Neural cell (in vitro differentiated cells): ENCODE measurements around the gene JMJD1C. TPM values are rescaled to one million over a fixed set of nuclear protein-coding genes. Genes with fewer than 3 reads are reported as not detected.

ENCODE experiments used
- H2AFZ ChIP-seq: fragments of 200-600, 300-800 bp; sonication (generic), shearing (Covaris generic); 2 replicates; pipeline ENCODE4 v1.6.0; 2014; ENCODE audit warnings: low read depth, mild to moderate bottlenecking, antibody characterized with exemption, low read length, moderate library complexity
- H3F3A ChIP-seq: fragments of 200-600 bp; shearing (Covaris generic); 2 replicates; pipeline ENCODE4 v1.6.1; 2016; ENCODE audit warnings: mild to moderate bottlenecking, moderate library complexity, mixed read lengths, antibody characterized with exemption, low read length; ENCODE audit not compliant: insufficient read depth, poor library complexity, severe bottlenecking
- H3K27ac ChIP-seq: fragments of 200-600, 300-800 bp; sonication (generic), shearing (Covaris generic); 2 replicates; pipeline ENCODE4 v1.5.1; 2014; ENCODE audit warnings: mild to moderate bottlenecking, low read length, moderate library complexity
- H3K27me3 ChIP-seq: fragments of 300-800, 200-600 bp; sonication (generic), shearing (Covaris generic); 2 replicates; pipeline ENCODE4 v1.6.0; 2014; ENCODE audit warnings: mild to moderate bottlenecking, low read depth, low read length, moderate library complexity; ENCODE audit not compliant: insufficient read depth
- H3K36me3 ChIP-seq: fragments of 300-800, 200-600 bp; sonication (generic), shearing (Covaris generic); 2 replicates; pipeline ENCODE4 v1.5.1; 2014; ENCODE audit warnings: mild to moderate bottlenecking, antibody characterized with exemption, low read length, moderate library complexity; ENCODE audit not compliant: insufficient read depth
- H3K4me2 ChIP-seq: fragments of 300-800, 200-600 bp; sonication (generic), shearing (Covaris generic); 2 replicates; pipeline ENCODE4 v1.6.0; 2014; ENCODE audit warnings: mild to moderate bottlenecking, low read length
- H3K4me3 ChIP-seq: fragments of 300-800, 200-600 bp; sonication (generic), shearing (Covaris generic); 2 replicates; pipeline ENCODE4 v1.5.1; 2014; ENCODE audit warnings: mild to moderate bottlenecking, low read length, moderate library complexity
- H3K79me2 ChIP-seq: fragments of 200-600 bp; shearing (Covaris generic); replicated peaks from 2 replicates; pipeline ENCODE4 v1.6.0; 2014; ENCODE audit warnings: mild to moderate bottlenecking, low read length, moderate library complexity; ENCODE audit not compliant: insufficient read depth
- H3K9ac ChIP-seq: fragments of 300-800, 200-600 bp; sonication (generic), shearing (Covaris generic); 2 replicates; pipeline ENCODE4 v1.6.1; 2016; ENCODE audit warnings: mild to moderate bottlenecking, low read length, mixed read lengths
- H3K9me2 ChIP-seq: fragments of 200-600 bp; shearing (Covaris generic); 2 replicates; pipeline ENCODE4 v1.6.1; 2016; ENCODE audit warnings: mild to moderate bottlenecking, low read length, mixed read lengths; ENCODE audit not compliant: insufficient read depth
- H3K9me3 ChIP-seq: fragments of 200-600, 300-800 bp; sonication (generic), shearing (Covaris generic); 2 replicates; pipeline ENCODE4 v1.6.1; 2016; ENCODE audit warnings: mild to moderate bottlenecking, mixed run types, low read length, moderate library complexity, mixed read lengths
- H4K20me1 ChIP-seq: fragments of 200-600 bp; shearing (Covaris generic); 2 replicates; pipeline ENCODE4 v1.6.1; 2016; ENCODE audit warnings: mild to moderate bottlenecking, mixed run types; ENCODE audit not compliant: insufficient read depth
- EP300 ChIP-seq: fragments of 450-650 bp; conservative IDR thresholded peaks from 2 replicates; pipeline ENCODE4 v1.6.1; 2014; ENCODE audit warnings: antibody characterized with exemption, mild to moderate bottlenecking, moderate library complexity; ENCODE audit not compliant: poor library complexity, severe bottlenecking
- EZH2 ChIP-seq: fragments of 200-600, 300-800 bp; shearing (Covaris generic), sonication (generic); IDR thresholded peaks from 2 replicates; pipeline ENCODE4 v1.6.1; 2014; ENCODE audit warnings: antibody characterized with exemption, low read length, borderline replicate concordance, mild to moderate bottlenecking; ENCODE audit not compliant: insufficient read depth, poor library complexity, severe bottlenecking
- MXI1 ChIP-seq: fragments of 450-650 bp; conservative IDR thresholded peaks from 2 replicates; pipeline ENCODE4 v1.6.1; 2014; ENCODE audit warnings: antibody characterized with exemption, mild to moderate bottlenecking; ENCODE audit not compliant: poor library complexity, severe bottlenecking
- POLR2AphosphoS5 ChIP-seq: IDR thresholded peaks from 2 replicates; pipeline ENCODE4 v1.6.1; 2012
- RAD21 ChIP-seq: fragments of 450-650 bp; conservative IDR thresholded peaks from 2 replicates; pipeline ENCODE4 v1.6.1; 2014; ENCODE audit warnings: antibody characterized with exemption, mild to moderate bottlenecking, moderate library complexity
- SMC3 ChIP-seq: fragments of 450-650 bp; conservative IDR thresholded peaks from 2 replicates; pipeline ENCODE4 v1.6.1; 2014; ENCODE audit warnings: antibody characterized with exemption, mild to moderate bottlenecking, moderate library complexity; ENCODE audit not compliant: poor library complexity
- TAF1 ChIP-seq: IDR thresholded peaks from 2 replicates; pipeline ENCODE4 v1.6.1; 2012; ENCODE audit warnings: low read depth
- polyA plus RNA-seq: library from polyadenylated mRNA; depleted of rRNA; stranded (reverse); fragments of >200 nt; gene quantifications from 2 replicates; pipeline ENCODE4 v1.2.3, GENCODE V29; 2014
- TF ChIP-seq, protein P1 (sequence below): fragments of 450-650 bp; IDR thresholded peaks from 2 replicates; pipeline ENCODE4 v1.5.1; 2014; ENCODE audit warnings: antibody characterized with exemption, mild to moderate bottlenecking, moderate library complexity; ENCODE audit not compliant: poor library complexity, severe bottlenecking
- TF ChIP-seq, protein P2 (sequence below): IDR thresholded peaks from 2 replicates; pipeline ENCODE4 v1.6.1; 2012; ENCODE audit warnings: borderline replicate concordance

Gene JMJD1C
- polyA plus RNA-seq, 1 donor from 2014 or later, result 108 TPM

DNA sequence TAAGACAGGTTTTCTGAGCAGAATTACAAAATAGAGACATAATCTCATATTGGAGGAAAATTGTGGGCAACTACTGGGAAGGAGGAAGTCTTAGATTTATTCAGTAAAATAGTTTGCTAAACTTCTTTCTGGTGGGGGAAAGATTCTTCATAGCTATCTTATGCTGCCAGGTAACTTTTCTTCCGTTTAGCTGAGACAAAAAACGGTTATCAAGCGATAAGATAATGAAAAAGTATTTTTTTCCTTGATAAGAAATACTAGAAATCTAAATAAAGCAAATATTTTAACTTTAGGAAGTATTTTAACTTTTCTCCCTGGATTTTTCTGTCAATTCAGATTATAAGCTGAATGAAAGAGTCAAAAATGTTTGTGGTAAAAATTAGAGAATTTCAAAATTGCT, 52.3 kb downstream of the JMJD1C start (continued):
- TF ChIP-seq EP300 (no peak), TAF1 (no peak), RAD21 (no peak), EZH2 (no peak)

DNA sequence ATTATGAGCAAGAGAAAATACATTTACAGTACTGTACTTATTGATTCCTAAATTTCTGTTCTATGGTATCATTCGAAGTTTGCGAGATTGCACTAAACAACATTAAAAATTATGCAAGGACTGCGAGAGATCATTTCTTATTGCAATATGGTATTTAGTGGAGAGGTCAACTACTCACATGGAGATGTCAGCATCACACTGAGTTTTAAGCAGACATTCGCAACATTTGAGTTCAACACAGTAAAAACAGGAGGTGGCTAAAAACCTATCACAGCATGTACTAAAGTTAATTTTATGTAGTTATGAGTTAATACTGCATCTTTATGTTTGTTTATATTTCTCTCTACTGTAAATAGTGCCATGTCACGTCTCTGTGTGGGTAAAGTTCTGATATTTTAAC, 53.5 kb downstream of the JMJD1C start:
- no peaks in the 10 kb centered on the region for H3K27me3 ChIP-seq
- no peak overlapping the region for H3K9ac ChIP-seq
- H3K9me2 ChIP-seq, result no peaks in the 10 kb centered on the region
- peaks cover 4% of the 10 kb centered on the region for H4K20me1 ChIP-seq
- no peaks in the 10 kb centered on the region for H3K9me3 ChIP-seq
- TF ChIP-seq MXI1, result no peak
- TF ChIP-seq TAF1, result no peak
- peaks cover 36% of the 10 kb centered on the region for H3K79me2 ChIP-seq
- no peak overlapping the region for H3K4me2 ChIP-seq
- H3K4me3 ChIP-seq, result no peak overlapping the region
- no peak overlapping the region for H3K27ac ChIP-seq
- H2AFZ ChIP-seq, result no peak overlapping the region
- H3F3A ChIP-seq, result no peaks in the 10 kb centered on the region
- H3K36me3 ChIP-seq, result no peaks in the 10 kb centered on the region

DNA sequence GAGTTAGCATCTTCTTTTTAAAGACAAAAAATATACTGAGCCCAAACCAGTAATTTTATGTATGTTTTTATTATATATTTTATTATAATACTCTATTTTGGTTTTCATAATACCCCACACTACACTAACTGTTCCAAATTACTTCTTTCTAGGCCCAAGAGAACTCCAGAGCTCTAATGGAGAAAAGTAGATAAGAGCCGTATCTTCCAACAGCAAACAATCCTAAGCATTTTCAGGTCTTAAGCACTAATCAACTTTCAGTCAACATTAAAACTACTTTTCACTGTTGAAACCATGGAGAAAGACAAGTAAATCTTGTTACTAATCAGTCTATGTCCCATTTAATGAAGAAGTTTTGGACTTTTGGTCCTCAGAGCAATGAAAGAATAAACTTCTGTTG, 55.1 kb downstream of the JMJD1C start:
- Histone ChIP-seq H3K36me3 (no peaks in the 10 kb centered on the region), H3K79me2 (peaks cover 30% of the 10 kb centered on the region), H3K9me2 (no peaks in the 10 kb centered on the region), H3K4me3 (no peak overlapping the region), H3K4me2 (no peak overlapping the region), H3K27me3 (no peaks in the 10 kb centered on the region), H3K9ac (no peak overlapping the region), H3F3A (no peaks in the 10 kb centered on the region), H3K27ac (no peak overlapping the region), H2AFZ (no peak overlapping the region), H3K9me3 (no peaks in the 10 kb centered on the region), H4K20me1 (peaks cover 4% of the 10 kb centered on the region)
- no peak for TF ChIP-seq SMC3
- TF ChIP-seq EZH2, result no peak
- TF ChIP-seq, protein P1, sequence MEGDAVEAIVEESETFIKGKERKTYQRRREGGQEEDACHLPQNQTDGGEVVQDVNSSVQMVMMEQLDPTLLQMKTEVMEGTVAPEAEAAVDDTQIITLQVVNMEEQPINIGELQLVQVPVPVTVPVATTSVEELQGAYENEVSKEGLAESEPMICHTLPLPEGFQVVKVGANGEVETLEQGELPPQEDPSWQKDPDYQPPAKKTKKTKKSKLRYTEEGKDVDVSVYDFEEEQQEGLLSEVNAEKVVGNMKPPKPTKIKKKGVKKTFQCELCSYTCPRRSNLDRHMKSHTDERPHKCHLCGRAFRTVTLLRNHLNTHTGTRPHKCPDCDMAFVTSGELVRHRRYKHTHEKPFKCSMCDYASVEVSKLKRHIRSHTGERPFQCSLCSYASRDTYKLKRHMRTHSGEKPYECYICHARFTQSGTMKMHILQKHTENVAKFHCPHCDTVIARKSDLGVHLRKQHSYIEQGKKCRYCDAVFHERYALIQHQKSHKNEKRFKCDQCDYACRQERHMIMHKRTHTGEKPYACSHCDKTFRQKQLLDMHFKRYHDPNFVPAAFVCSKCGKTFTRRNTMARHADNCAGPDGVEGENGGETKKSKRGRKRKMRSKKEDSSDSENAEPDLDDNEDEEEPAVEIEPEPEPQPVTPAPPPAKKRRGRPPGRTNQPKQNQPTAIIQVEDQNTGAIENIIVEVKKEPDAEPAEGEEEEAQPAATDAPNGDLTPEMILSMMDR, result no peak
- TF ChIP-seq EP300, result no peak
- TF ChIP-seq, protein P2, sequence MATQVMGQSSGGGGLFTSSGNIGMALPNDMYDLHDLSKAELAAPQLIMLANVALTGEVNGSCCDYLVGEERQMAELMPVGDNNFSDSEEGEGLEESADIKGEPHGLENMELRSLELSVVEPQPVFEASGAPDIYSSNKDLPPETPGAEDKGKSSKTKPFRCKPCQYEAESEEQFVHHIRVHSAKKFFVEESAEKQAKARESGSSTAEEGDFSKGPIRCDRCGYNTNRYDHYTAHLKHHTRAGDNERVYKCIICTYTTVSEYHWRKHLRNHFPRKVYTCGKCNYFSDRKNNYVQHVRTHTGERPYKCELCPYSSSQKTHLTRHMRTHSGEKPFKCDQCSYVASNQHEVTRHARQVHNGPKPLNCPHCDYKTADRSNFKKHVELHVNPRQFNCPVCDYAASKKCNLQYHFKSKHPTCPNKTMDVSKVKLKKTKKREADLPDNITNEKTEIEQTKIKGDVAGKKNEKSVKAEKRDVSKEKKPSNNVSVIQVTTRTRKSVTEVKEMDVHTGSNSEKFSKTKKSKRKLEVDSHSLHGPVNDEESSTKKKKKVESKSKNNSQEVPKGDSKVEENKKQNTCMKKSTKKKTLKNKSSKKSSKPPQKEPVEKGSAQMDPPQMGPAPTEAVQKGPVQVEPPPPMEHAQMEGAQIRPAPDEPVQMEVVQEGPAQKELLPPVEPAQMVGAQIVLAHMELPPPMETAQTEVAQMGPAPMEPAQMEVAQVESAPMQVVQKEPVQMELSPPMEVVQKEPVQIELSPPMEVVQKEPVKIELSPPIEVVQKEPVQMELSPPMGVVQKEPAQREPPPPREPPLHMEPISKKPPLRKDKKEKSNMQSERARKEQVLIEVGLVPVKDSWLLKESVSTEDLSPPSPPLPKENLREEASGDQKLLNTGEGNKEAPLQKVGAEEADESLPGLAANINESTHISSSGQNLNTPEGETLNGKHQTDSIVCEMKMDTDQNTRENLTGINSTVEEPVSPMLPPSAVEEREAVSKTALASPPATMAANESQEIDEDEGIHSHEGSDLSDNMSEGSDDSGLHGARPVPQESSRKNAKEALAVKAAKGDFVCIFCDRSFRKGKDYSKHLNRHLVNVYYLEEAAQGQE, result no peak
- TF ChIP-seq POLR2AphosphoS5, result no peak
- no peak for TF ChIP-seq RAD21
- no peak for TF ChIP-seq MXI1
- no peak for TF ChIP-seq TAF1
